ENCODE measurements around the gene CCBE1.

The CCBE1 gene

GRCh38 chr18:59706499-59706898, 9.3 kb upstream of the CCBE1 start:
- no peak for TF ChIP-seq CTCF (IDR thresholded peaks at IDR 0.05; ENCODE audit: low read depth, low read length)
- no peak for DNase-seq (ENCODE audit: low read depth in 2 of 2)
- no peak overlapping the region for H3K4me3 ChIP-seq (replicated peaks in 1 of 2; ENCODE audit: low read depth in 2 of 2, low read length in 2 of 2)

- DNase-seq (ENCODE audit: low read depth in 2 of 2) = peak in 1 of 2 donors; percentile 58
- TF ChIP-seq CTCF (IDR thresholded peaks at IDR 0.05; ENCODE audit: low read depth, low read length) = no peak
- H3K4me3 ChIP-seq (replicated peaks in 1 of 2; ENCODE audit: low read depth in 2 of 2, low read length in 2 of 2) = no peak overlapping the region
Measured at GRCh38 chr18:59705145-59705544, 7.9 kb upstream of the CCBE1 start.

- peak in 1 of 2 donors; percentile 59 for DNase-seq (ENCODE audit: low read depth in 2 of 2)
- TF ChIP-seq CTCF (IDR thresholded peaks at IDR 0.05; ENCODE audit: low read depth, low read length) = no peak
- H3K4me3 ChIP-seq (replicated peaks in 1 of 2; ENCODE audit: low read depth in 2 of 2, low read length in 2 of 2) = no peak overlapping the region
Measured at GRCh38 chr18:59704146-59704545, 6.9 kb upstream of the CCBE1 start.

- no peak for TF ChIP-seq CTCF (IDR thresholded peaks at IDR 0.05; ENCODE audit: low read depth, low read length)
- H3K4me3 ChIP-seq (replicated peaks in 1 of 2; ENCODE audit: low read depth in 2 of 2, low read length in 2 of 2) = no peak overlapping the region
- DNase-seq (ENCODE audit: low read depth in 2 of 2) = no peak
Measured at GRCh38 chr18:59701272-59701671, 4.0 kb upstream of the CCBE1 start.

GRCh38 chr18:59700535-59700967, 3.3 kb upstream of the CCBE1 start:
- no peak overlapping the region for H3K4me3 ChIP-seq (replicated peaks in 1 of 2; ENCODE audit: low read depth in 2 of 2, low read length in 2 of 2)
- TF ChIP-seq CTCF (IDR thresholded peaks at IDR 0.05; ENCODE audit: low read depth, low read length) = no peak
- no peak for DNase-seq (ENCODE audit: low read depth in 2 of 2)

- DNase-seq (ENCODE audit: low read depth in 2 of 2) = no peak
- H3K4me3 ChIP-seq (replicated peaks in 1 of 2; ENCODE audit: low read depth in 2 of 2, low read length in 2 of 2) = no peak overlapping the region
- TF ChIP-seq CTCF (IDR thresholded peaks at IDR 0.05; ENCODE audit: low read depth, low read length) = no peak
Measured at GRCh38 chr18:59699750-59700534, 2.7 kb upstream of the CCBE1 start.

Data from cardiac fibroblast (primary cell).